GM18951 (cell line): Measurements from ENCODE around the gene SGSM2.

Experiments
- POLR2A ChIP-seq: IDR thresholded peaks from 4 replicates; pipeline ENCODE4 v1.6.1; 2011; ENCODE audit warnings: mild to moderate bottlenecking; ENCODE audit not compliant: insufficient read length, insufficient read depth; ENCODE audit errors: extremely low read depth
- in situ Hi-C: fragments of 300-500 bp; cut with MboI; formaldehyde crosslinking; loops from one replicate; pipeline ENCODE4 v1.12.0; 2022; ENCODE audit warnings: low sequenced_read_pairs, mixed read lengths, inconsistent platforms; ENCODE audit not compliant: unreplicated experiment

The SGSM2 gene

DNA sequence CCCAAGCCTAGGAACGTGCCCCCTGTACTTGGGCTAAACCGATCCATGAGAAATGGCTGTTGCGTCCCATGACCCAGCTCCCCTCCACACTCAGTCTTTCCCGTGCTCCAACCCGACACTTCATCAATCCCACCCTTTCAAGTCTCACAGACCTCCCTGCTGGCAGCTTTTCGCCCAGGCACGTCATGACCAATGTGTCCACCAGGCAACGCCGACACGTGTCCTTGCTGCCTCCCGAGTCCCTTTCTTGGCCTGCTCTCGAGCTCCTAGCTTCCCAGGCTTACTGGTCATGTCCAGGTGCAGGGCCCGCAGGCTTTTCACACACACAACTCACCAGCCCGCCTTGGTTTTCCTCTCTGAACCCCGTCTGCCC lies 51.4 kb downstream of the SGSM2 start:
- in situ Hi-C loops = no loop called here
- TF ChIP-seq POLR2A = no peak

DNA sequence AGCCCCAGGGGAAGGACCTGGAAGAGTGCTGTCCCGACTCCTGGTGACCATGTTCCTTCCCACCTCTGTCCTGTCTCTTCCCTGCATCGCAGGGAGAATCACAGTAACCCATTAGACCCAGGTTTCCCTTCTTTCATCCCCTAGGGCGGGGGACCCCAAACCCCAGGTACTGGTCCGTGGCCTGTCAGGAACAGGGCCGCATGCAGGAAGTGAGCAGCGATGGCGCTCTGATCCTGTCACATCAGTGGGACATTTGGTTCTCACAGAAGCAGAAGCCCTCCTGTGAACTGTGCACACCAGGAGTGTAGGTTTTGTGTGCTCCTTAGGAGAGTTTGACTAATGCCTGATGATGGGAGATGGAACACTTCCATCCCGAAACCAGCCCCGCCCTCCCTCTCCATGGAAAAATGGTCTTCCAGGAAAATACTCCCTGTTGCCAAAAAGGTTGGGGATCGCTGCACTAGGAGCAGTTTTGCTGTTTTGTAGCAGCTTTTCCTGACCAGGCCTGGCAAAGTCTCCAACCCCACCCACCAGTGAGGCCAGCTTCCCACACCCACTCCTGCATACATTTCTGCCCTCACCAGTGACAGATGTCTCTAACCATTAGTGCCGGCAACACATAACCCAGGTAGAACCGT lies 53.0 kb downstream of the SGSM2 start:
- in situ Hi-C loops = no loop called here
- no peak for TF ChIP-seq POLR2A

DNA sequence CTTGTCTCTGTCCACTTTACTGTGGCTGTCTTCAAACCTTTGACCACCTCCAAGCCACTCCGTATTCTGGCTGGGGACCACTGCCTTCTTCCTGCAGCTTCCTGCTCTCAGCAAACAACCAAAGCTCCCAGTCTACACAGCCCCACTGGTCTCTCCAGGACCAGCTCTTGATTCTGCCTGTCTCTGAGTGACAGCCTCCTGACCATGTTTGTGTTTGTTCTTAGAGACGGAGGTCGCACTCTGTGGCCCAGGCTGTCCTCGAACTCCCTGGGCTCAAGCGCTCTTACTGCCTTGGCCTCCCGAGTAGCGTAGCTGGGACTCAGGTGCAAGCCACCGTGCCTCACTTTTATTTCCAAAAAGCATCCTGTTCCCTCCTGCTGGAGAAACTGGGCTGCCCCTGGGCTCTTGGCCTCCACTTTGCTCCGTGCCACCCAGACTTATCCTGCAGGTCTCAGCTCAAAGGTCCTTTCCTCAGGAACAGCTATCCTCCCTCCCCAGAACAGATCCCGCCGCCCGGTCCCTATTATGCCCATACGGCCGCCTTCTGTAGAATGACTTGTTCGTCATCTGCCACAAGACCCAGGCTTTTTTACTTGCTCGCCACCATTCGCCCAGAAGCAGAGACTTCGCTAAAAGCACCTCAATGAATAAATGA lies 54.4 kb downstream of the SGSM2 start:
- in situ Hi-C loops = no loop called here
- TF ChIP-seq POLR2A = no peak

DNA sequence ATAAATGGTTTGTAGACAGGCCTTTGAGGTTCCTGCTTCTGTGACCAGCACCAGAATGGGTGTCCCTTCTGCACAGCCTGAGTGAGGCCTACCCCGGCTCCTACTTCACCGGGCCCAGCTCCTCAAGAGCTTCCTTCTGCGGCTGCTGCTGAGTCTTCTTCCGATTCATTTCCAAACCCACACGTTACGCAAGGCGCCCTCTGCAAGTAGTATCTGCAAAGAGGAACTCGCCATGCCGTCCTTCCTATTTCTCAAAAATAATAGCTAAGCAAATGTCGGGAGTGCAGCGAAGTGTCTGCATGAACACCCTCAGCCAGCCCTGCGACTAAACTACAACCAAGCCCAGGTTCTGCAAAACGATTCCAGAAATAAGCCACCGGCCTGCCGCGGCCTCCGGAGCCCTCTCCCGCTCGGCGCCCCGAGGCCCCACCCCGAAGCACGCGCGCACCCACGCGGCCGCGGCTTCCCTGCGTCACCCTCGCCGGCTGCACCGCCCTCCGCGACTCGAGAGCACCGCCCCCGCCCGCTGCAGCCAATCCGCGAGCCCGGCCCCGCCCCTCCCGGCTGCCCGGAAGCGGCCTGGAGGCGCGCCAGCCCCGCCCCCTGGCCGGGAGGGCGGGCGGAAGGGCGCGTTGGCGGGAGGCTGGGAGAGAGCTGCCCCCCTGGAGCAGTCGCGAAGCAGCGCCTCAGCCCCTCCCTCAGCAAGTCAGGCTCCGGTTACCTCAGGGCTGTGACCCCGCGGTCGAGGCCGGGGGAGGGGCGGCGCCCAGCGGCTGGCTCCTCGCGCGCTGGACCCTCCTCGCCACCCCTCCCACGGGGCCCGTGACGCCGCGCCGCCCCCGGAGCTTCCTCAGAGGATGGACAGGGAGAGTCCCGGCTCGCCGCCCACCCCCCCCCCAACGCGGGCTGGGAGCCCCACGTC lies 55.2 kb downstream of the SGSM2 start:
- in situ Hi-C loops = no loop called here

DNA sequence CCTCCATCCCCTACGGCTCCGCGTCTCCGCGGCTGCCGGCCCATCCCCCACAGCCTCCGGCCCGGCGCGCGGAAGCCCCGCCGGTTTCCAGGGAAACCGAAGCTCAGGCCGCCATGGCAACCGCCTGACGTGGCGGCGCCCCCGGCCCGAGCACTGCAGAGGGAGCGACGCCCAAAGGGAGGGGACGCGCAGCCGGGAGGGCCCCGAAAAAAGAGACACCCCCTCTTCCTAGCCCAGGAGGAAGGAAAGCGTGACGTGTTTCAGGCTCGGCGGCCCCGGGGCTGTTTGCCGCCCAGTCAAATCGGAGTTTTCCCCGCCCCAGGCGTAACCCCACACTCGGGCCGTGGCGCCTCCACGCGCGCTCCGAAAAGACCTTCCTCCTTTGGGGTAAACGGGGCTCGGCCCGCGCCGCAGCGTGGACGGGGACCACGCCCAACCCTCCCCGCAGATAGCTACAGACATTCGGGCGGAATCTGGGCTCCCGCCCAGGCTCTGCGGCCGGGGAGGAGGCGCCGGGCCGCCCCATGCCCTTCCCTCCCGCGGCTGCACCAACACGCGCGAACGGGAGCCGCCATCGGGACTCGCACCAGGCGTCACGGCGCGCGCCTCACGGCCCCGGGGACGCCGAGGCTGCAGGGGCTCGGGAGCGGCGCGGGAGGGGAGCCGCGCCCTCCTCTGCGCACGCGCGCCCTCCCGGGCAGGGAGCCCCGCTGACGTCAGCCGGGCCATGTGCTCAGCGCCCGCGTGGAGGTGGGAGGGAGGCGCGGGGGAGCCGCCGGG lies 56.1 kb downstream of the SGSM2 start:
- TF ChIP-seq POLR2A = peak; percentile 63
- in situ Hi-C loops = no loop called here

More for the DNA sequence above, 55.2 kb downstream of the SGSM2 start:
- TF ChIP-seq POLR2A = peak; percentile 74

DNA sequence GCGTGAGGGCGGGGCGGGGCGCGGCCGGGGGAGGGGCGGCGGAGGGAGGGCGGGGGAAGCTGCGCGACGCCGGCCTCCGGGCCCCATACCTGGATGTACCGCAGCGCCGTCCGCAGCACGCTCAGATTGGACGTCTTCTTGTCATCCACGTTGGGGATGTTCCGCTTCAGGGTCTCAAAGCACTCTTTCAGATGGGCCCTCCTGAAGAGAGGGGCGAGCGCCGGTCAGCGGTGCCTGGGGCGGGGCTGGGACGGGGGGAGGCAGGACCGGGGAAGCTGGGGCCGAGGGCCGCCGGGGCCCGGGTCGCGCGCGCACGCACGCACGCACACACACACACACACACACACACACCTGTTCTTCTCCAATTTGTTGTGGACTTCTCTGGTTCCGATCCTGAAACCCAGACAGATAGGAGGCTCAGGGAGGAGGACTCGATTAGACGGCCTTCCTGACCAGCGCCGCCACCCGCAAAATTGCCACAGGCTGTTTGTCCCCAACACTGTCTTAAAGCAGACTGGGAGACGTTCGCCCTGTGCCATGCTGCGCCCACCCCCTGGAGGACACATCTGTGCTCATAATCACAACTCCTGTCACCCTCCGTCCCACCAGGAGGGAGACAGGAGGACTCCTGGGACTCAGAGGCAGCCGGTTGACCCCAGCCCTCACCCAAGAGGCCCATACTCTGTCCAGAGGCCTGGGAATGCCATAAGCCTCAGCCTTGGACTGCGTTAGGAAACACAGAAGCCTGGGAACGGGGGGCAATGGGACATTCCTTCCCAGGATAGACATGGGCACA lies 56.9 kb downstream of the SGSM2 start:
- in situ Hi-C loops = no loop called here
- TF ChIP-seq POLR2A = no peak

DNA sequence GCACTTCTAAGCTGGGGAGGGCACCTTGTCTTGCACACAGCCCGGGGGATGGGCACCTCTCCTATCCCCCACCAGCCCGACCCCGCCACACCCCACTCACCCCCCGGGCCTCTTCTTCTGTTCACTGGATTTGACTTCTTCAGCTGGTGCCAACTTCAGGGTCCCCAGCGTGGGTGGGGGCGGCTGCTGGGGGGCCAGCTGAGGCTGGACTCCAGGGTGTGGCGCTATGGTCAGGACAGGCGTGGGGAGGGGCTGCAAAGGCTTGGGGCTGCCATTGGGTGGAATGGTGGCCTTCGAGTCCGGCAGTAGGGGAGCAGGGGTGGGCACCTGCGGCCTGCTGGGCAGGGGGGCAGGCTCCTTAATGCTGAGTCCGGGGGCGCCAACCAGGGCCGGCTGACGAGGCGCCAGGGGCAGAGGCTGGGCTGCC lies 57.5 kb downstream of the SGSM2 start:
- in situ Hi-C loops = no loop called here
- no peak for TF ChIP-seq POLR2A

DNA sequence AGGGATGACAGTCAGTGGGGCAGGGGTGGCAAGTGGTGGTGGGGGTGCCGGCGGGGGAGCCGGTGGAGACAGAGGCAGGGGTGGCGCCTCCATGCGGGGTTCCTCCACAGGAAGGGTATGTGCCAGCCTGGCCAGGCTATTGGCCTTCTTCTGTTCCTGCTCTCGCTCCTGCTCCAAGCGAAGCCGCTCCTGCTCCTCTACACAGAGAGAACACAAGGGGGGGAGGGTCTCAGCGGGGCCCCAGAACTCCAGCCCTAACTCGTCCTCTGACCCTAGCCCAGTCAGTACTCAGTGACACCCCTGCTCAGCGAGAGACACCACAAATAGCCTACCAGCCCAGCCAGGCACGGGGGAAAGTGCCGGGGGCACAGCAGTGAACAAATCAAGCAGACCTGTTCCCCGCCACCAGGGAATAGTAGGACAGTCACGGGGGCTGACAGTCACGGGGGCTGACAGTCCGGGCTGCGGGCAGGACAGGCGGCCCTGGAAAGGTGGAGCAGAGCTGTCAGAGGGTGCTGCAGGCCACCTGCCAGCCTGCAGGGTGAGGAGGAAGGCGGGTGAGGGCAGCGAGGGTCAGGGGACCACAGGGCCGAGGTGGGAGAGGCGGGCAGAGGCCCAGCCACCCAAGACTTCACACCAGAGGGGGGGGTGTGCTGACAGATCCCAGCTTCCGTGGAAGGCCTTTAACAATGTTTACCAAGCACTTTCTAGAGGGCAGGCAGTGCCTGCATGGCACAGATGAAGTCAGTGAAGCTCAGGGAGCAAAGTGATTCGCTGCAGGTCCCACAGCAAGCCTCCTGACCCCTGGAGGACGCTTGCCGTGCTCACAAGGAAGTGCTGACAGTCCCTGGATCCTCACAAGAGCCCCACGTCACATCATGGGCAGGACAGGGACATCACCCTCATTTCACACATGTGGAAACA lies 58.2 kb downstream of the SGSM2 start:
- TF ChIP-seq POLR2A = no peak
- in situ Hi-C loops = no loop called here

DNA sequence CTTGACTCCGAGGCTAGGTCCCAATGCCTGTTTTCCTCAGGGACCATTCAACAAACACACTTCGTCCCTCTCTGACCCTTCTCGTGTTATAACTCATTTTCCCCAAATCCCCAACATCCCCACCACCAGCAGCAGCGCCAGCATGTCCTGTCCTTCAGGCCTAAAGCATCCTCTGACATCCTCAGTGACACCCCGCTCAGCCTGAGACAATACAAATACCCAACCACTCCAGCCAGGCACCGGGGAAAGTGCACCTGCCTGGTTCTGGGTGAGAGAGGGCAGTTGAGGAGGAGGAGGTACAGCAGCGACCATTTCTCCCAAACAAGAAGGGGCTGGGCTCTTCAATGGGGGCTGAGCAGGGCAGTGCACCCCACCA lies 58.9 kb downstream of the SGSM2 start:
- no peak for TF ChIP-seq POLR2A
- in situ Hi-C loops = no loop called here

DNA sequence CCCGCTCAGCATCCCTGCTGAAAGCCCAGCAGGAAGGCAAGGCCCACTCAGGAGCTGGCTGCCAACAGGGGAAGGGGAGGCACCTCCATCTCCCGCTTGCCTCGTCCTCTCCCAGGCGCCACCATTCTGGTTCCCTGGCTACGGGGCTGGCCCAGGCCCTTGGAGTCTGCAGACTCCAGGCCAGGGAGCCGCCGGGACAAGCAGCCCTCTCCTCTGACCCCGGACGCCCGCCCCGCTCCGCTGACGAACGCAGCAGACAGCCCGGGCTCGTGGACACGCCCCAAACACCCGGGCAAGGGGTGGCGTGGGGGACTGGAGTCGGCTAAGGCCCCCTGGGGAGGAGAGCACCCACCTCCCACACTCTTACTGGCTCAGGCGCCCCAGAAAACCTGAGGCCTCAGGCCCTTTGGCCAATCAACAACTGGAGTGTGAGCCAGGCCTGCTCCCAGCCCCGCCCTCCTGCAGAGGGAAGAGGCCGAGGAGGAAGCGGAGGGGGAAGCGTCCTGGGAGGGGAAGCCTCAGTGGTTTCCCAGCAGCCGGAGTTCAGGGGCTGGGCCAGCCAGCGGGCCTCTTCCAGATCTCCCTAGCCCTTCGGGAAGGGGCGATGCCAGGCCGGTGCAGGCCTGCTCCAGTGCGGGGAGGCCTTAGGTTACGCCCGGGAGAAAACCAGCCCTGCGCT lies 59.4 kb downstream of the SGSM2 start:
- in situ Hi-C loops = no loop called here
- peak; percentile 56 for TF ChIP-seq POLR2A

DNA sequence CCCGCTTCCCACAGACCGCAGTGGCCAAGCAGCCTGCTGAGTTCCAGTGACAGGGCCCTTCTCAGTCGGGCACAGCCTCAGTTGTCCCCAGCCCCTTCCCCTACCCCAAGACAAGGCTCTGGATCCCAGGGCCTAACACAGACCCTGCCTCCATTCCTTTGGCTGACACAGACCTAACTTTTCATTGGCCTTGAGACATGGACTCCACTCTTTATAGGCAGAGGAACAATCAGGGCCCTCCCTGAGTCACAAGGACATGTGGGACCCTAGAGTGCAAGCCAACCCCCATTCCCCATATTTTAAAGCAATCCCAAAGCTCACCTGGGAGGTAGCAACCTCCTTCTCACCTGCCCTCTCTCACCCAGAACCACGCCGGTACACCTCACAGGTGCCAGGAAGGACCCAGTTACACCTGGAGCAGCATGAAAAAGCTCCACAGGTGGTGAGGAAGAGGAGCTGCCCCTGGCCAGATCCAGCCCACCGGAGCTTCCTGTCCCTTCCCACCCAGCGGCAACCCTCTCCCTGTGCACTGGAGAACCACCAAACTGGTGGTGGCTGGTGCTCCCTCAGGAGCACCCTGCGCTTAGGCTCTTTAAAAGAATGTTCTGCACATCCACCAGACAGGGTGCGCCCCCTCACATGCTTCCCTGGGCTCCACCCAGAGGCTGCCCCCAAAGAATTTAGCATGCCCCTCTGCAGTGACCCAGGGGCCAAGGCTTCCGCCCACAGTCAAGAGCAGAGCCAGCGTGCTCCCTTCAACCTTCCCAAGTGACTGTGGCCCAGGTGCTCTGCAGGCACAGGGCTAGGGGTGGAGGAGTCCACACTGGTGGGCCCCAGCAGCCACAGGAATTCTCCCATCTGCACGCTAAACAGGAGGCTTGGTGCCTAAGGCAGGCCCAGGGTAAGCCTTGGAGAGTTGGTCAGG lies 60.2 kb downstream of the SGSM2 start:
- TF ChIP-seq POLR2A = no peak
- in situ Hi-C loops = no loop called here
